Measurements from ENCODE around the gene AASDHPPT.

- TF ChIP-seq CTCF (IDR thresholded peaks at IDR 0.05) (no peak), POLR2A (IDR thresholded peaks at IDR 0.05) (no peak)
Observed at GRCh38 chr11:106076171-106076918, 1.1 kb upstream of the AASDHPPT start.

Data from adrenal gland (tissue), 5 donors.